HPDE6-E6E7 (cell line): ENCODE measurements around the gene CHRM1.

ENCODE experiments used
- DNase-seq: peaks from one replicate; pipeline ENCODE4 v3.0.0; 2011; ENCODE audit warnings: missing footprints; ENCODE audit errors: extremely low spot score

CHRM1 gene

DNA sequence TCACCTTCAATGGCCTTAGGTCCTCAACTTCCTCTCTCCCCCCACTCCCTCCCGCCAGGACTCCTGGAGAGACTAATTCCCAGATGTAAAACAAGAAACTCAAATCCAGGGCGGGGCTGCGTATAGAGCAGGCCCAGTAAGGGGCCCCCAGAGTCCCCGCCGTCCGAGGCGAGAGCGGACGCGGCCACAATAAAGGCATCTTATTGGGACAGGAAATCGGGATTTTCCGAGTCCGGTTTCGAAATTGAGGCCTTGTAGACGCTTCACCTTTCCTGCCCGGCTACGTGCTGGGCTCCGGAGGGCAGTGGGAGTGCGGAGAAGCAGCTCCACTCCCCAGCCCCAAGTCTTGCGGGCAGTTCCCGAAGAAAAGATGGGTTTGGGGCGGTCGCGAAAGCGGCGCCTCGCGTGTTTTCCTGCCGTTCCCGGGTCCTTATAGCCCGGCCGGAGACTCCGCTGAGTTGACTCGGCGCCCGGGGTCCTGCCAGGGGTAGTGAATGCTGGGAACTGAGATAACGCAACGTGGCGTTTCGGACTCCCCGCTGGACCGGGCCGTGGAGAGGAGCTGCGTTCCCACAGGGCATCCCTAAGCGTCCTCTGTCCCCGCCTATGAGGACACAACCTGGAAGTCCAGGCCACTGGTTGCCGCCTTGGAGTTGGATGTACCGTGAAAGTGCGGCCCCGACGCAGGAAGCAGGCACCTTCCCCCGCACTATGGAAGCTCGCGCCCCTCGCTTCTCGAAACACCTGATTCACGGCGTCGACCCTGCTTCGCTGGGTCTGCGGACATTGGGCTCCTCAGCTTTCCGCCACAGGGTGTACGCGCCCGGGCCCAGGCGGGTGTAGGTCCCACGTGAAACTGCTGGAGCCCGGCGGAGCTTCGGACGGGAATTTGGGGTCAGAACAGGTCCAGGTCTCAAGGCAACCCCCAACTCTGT lies 4.8 kb upstream of the CHRM1 start:
- no peak for DNase-seq

DNA sequence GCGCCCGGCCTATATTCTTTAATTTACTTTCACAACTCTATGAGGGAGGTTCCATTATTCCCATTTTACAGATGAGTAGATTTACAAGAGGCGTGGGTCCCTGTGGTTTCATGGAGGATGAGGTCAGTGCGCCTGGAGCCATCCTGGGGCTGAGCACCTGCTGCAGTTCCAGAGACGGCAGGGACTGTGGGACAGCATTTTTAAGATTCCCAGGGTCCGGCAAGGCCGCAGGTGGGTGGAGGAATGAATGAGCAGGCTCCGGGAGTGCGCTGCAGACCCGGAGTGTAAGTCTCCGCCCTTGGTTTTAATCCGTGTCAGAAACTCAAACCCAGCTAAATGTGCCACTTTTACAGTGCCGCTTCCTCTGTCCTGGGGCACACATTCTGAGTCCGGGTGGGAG lies 4.1 kb upstream of the CHRM1 start:
- no peak for DNase-seq

DNA sequence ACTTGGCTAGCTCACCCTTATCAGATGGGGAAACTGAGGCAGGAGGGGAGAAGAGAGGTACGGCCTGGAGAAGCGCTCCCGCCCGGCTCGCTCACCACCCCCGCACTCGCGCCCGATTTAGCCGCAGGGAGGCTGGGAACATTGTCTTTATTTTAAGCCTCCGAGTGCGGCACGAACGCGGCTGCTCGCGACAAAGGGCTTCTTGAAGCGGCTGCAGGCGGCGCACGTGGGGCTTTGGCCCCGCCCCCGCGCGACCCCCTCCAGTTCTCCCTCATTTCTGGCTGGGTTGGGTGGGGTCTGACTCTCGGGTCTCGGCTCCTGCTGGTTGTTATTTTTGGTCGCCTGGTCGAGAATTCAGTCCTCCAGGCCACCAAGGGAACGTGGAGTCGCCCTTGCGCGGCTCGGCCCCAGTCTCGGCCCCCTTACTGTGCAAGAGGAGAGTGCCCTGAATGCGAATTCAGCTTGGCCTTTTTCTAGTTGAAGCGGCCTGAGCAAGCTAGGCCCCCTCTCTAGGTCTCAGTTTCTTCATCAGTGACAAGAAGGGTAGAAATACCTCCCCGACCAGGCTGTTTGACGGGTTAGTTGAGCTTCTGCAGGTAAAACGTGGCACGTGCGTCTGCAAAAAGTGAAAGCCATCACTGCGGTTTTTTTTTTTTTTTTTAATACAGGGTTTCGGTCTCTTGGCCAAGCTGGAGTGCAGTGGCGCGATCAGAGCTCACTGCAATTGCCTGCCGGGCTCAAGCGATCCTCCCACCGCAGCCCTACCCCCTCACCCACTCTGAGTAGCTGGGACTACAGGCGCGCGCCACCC lies 2.6 kb upstream of the CHRM1 start:
- no peak for DNase-seq

DNA sequence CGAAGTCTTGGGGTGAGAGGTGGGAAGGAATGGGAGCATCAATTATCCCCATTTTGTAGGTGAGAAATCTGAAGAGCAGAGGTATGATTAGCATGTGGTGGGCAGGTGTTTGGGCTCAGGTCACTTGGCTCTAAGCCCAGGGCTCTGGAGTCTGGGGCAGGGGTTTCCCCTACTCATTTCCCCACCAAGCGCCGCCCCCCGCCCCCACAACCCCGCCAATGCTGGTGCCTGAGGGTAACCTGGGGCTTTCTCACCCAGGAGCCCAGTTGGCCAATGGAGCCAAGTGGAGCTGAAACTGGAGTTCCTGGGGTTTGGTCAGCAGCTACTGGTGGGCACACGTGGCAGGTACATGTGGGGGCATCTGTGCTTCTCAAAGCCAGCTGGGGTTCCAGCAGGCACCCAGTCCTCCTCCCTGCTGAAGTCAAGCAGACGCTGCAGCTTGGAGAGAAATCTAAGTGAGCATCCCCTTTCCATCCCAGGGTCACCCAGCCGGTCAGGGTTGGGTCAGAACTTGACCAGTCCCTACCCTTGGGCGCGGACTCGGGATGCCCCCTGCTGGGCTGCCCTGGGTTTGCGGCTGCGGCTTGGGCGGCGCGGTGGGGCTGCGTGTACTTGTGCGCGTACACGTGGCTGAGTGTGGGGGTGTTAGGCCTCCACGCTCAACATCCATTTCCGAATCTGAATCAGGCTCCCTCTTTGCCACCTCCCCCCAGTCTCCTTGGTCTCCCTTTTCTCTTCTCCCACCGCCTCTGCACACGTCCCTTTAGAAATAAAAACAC lies 1.7 kb upstream of the CHRM1 start:
- DNase-seq, result no peak

DNA sequence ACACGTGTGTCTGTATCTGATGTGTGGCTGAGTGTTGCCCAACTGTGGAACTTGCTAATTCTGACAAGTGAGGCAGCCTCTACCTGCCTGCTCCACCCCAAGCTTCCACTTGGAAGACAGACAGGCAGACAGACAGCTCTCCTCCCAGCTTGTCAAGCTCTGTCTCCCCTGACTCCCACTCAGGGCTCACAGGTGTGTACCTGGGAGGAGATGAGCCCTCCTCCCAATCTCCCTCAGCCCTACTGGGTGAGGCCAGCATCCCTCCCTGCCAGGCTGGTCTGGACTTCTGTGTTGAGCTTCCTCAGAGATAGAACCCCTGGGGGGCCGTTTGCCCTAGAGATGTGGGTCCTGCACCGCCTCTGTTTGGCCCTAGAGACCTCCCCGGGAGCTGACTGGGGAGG lies 1.0 kb upstream of the CHRM1 start:
- no peak for DNase-seq

DNA sequence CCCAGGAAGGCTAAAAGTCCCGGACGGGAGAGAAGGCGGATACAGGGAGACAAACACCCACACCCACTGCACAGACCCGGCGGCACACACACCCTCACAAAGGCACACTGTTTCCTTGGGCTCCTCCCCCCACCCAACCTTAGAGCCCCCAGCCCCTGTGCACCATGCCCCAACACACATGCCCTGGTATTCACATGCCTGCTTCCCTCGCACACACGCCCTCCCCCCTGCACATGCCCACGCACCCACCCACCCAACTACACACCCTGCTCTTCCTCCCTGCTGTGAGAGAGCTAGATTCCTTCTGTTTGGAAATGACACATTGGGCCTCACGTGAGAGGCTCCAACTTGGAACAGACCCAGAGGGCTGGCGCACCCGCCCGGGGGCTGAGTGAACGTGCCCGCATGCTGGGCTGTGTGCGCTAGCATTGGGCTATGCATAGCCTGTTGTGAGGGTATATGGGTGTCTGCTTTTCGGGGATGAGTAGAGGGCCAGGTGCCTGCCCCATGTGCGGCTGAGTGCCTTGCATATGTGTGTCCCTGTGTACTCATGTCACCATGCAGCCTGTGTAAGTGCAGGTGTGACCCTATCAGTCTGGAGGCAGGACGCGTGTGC lies 518 bp upstream of the CHRM1 start:
- DNase-seq, result no peak

DNA sequence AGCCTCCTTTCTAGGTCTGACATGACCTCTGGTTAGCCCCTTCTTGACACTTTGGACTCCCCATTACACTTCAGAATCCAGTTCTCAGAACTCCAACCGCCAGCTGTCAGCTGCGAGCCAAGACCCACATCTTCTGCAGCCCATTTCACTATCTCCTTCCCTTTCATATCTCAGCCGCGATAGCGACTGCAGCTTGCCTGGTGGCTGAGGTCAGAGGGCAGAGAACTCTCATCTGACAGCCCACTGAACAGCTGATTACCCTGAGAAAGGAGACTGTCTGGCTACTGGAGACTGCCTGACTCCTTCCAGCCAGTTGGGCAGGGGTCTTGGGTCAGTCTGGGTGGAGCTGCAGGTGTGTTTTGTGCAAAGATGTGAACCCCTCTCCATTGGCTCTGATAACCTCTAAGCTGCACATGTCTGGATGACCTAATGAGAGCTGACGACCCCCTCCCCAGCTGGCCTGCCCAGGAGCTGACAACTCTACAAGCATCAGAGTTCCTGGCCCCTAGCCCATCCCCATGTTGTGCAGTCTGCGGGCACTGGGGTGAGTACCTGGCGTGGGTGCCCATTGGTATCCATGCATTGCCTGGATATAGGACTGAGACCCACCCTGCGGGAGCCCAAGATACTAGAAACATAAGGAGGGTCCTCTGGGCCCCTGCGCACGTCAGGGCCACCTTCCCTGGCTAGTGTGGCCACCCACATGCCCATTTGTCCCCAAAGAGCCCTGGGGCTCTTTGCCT lies 1.1 kb downstream of the CHRM1 start:
- no peak for DNase-seq

DNA sequence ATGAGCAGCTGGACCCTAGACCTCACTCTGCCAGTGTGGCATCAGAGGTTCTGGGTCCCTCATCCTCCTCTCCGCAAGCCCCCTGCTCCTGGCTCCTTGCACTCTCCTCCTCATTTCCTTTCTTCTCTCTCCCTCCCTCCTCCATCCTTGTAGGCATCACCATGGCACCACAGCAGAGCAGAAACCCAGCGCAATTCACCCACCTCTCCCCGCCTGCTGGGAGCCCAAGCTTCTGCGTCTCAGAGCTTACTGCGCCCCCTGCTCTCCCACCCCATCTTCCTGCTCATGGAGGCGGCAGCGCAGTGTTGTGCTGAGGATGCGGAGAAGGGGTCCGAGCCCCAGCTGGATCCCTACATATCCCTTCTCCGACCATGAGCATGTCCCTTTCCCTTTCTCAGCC lies 1.7 kb downstream of the CHRM1 start:
- DNase-seq, result no peak

DNA sequence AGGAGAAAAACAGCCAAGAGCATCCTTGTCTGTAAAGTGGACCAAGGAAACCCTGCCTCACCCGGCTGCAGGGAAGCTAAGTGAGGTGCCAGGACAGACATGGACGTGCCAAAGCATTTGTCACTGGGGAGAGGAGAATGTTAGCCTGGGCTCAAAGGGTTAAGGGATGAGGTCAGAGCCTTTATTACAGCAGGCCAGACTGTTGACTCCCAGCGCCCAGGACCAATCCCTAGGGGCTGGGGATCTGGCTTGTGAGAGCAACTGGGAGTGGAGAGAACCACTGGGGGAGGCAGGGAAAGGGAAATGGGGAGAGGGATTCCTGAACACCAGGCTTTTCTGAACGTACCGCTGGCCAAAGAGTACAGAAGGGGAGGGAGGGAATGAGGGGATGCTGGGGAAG lies 2.6 kb downstream of the CHRM1 start:
- DNase-seq, result no peak

DNA sequence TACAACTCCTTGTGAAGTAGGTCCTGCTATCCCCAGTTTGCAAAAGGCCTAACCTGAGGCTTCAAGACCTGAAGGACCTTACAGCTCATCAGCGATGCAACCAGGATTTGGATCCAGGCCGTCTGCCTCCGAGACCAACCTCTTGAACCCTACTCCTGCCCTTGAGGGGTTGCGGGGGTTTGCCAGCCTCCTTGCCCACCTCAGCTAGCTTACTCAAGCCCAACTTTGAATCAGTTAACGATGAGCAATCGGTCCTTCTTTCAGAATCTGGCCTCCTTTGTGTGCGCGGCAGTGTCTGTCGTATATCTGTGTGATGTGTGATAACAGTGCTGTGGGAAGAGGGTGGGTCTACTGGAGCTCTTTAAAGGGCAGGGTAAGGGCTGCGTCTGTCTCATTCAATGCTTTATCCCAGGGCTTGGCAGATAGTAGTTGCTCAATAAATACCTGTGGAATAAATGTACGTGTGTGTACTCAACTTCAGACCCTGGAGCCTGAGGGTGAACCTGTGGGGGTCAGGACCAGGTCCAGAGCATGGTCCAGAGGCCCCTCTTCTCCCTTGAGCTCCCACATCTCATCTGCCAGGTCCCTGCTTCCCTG lies 3.2 kb downstream of the CHRM1 start:
- DNase-seq, result no peak

DNA sequence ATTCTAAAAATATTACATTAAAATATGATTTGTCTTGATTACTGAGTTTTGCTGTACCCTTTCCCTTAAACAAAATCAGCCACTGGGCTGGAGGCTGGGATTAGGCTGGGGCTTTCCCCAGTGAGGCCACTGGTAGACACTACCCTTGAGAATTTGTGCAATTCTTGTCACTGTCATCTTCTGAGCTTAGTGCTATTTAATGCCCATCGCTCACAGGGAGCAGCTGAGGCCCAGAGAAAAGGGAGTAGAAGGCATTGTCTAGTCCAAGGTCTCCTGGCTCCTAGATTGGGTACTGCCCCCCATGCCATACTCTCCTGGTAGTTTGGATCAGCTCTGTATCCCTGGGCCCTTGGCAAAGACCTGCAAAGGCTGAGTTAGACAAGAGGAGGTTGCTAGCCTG lies 6.7 kb downstream of the CHRM1 start:
- DNase-seq, result no peak

DNA sequence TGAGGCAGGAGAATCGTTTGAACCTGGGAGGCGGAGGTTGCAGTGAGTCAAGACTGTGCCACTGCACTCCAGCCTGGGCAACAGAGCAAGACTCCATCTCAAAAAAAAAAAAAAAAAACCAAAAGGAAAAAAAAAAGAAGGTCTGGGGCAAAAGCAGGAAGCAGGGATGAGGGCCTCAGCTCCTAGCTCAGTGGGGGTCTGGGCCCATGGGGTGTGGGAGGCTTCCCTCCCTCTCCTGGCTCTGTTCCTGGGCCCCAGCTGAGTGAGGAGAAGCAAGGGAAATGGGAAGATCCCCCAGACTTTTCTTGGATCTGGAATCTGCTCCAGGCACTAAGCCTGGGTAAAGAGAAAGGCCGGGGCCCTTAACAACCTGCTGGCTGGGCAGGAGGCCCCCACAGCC lies 8.9 kb downstream of the CHRM1 start:
- DNase-seq, result no peak

DNA sequence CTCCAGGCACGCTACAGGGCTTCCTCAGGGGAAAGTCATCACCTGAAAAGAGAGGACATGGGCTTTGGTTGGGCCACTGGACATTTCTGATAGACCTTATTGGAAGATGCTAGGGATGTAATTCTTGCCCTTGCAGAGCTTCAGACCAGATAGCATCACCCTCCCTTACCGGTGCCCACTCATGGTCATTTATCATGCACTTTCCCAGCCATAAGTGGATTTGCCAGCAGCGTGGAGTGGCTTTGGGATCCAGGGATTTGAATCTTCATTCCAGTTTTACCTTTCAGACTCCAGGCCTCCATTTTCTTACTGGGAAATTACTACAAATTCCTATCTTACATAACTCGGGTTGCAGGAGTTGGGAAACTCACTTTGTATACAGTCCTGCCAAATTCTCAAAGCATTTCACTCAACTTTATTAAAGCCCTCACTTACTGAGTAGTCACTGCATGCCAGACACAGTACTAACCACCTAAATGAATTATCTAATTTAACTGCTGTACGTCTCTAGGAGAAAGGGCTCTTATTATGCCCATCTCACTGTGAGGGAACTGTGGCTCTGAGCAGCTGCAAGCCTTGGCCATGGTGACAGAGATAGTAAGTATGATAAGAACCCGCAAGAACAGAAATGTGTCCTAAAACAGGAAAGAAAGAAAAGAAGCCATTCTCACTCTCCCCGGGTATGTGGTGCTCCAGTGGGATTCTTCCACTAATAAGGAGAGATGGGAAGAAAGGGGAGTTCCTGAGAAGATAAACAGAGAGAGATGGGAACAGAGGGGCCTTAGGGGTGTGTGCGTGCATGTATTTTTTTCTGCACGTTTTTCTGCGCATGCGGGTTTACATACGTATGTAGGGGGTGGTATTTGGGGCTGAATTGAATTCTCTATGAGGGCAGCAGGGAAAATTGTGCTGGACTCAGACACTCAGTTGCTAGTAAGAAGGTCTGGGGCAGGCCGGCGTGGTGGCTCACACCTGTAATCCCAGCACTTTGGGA lies 9.7 kb downstream of the CHRM1 start:
- DNase-seq, result no peak

DNA sequence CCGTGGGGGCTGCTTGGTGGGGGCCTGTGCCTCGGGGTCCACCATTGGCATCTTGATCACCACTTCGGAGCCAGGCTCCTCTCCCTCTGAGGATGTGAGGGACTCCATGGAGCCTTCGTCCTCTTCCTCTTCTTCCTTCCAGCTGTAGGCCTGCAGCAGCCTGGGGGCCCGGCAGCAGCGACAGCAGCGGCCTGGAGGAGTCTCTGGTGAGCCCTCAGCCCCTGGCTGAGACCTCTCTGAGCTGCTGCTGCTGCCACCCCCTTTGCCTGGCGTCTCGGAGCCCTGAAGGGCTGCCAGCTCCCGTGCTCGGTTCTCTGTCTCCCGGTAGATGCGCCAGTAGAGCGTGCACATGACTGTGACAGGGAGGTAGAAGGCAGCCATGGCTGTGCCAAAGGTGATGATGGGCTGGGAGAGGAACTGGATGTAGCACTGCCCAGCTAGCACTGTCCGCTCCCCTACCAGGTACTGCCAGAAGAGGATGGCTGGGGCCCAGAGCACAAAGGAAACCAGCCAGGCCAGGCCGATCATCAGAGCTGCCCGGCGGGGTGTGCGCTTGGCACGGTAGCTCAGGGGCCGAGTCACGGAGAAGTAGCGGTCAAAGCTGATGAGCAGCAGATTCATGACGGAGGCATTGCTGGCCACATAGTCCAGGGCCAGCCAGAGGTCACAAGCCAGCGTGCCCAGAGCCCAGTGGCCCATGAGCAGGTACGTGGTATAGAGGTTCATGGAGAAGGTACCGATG lies 10.9 kb downstream of the CHRM1 start:
- DNase-seq, result no peak

DNA sequence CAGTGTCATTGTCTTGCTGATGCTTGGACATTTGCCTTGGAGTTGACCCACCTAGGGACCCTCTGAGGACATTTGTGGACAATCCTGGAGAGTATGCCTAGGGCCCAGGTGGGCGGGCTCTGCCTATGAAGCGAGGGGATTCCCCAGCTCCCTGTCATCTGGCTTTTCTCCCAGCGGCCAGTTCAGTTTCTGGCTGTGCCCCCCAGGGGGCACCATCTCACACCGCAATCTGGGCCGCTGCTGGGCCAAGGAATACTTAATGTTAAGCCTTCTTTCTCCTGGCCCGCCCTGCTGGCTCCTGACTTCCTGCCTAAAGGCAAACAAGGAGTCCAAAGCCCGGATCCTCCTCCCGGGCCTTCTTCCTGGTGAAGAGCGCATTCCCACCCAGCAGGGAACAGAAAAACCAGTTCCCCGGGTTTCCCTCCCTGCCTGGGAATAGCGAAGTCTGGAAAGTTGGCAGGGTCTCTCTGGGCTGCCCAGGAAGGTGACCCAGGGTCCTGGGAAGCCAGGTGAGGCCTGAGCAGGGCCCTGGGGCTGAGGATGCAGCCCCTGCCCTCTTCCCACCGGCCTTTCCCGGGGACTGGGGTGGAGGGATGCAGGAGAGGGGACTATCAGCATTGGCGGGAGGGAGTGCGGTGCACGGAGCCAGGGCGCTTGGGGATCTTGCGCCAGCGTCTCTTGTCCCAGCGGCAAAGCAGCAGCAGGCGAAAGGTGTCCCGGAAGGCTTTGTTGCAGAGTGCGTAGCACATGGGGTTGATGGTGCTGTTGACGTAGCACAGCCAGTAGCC lies 11.9 kb downstream of the CHRM1 start:
- peak; percentile 53 for DNase-seq

DNA sequence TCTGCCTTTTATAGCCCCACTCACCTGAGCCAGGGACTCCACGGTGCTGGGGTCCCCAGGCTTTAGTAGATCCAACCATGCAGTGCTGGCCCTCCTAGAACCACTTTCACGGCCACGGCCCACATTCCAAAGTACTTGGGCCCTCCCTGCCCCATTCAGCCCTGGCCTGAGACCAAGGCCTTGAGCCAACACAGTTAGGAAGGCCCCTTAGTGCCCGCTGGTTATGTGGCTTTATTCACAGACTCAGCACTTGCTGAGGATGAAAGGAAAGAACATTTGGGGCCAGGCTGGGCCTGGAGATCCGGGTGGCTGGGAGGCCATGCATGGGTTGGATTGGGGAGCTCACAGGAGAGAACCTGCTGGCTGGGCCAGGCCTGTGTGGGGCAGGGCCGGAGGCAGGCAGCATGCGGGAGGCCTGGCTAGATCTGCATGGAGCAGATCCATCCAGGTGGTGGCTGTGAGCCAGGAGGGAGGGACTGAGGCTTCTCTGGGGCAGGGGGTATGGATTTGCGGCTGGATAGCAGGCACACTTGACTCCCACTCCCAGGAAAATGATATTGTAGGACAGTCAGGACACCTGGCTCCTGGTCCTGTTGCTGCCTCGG lies 12.6 kb downstream of the CHRM1 start:
- DNase-seq, result no peak

DNA sequence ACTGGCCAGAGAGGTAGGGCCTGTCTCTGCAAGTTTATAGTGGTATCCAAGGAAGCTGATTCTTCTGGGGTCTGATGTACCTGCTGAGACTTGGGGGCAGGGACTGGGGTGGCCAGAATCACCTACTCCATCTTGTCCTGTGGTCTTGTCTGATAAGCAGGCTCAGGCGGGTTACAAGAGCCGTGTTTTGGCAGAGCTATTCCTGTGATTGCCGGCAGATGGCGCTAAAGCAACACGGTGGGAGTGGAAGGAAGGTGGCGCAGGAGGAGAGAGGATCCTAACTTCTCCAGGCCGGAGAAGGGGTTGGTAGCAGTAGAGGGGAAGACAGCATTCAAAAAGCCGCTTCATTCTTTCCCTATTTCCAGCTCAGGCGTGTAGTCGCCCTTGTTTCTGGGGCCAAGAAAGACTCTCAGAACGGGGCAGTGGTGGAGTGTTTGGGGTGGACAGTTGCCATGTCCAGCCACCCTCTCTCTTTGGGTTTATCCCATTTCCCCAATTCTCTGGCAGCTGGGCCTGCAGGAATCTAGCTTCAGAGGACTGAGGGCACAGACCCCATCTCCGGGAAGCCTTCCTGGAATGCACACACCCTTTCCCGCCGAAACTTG lies 15.1 kb downstream of the CHRM1 start:
- DNase-seq, result peak; percentile 76
